Adrenal gland (tissue), 12 donors: Measurements from ENCODE around the gene ARHGAP6. TPM values are rescaled to one million over a fixed set of nuclear protein-coding genes. Genes with fewer than 3 reads are reported as not detected.

Experiments
- DNase-seq, 7 donors: peaks; one replicate each; pipeline ENCODE4 v3.0.0-alpha.2; 2019 to 2020
- H3K27ac ChIP-seq, 5 donors: fragments of 200-600 bp; sonication (generic) in 4 of 5; 1 replicate in 3 of 5; 2 replicates in 2 of 5; pipeline versions ENCODE4 v1.5.1 to v1.8.0; 2016 to 2020; ENCODE audit warnings: mild to moderate bottlenecking in 1 of 5
- H3K27me3 ChIP-seq: fragments of 200-600 bp; 2 replicates; pipeline ENCODE4 v1.8.0; 2021
- H3K36me3 ChIP-seq, 2 donors: fragments of 200-600 bp; replicated peaks in 1 of 2; 1 replicate in 1 of 2; 2 replicates in 1 of 2; pipeline versions ENCODE4 v1.5.1 to v1.8.0; 2018 to 2022
- H3K4me1 ChIP-seq, 2 donors: fragments of 200-600 bp; replicated peaks in 1 of 2; 1 replicate in 1 of 2; 2 replicates in 1 of 2; pipeline versions ENCODE4 v1.5.1 to v1.8.0; 2018 to 2021
- H3K4me3 ChIP-seq, 4 donors: fragments of 200-600 bp; sonication (generic) in 3 of 4; one replicate each; pipeline ENCODE4 v1.5.1; 2016 to 2018
- H3K9me3 ChIP-seq, 3 donors: fragments of 200-600 bp; sonication (generic) in 1 of 3; replicated peaks in 1 of 3; 1 replicate in 2 of 3; 2 replicates in 1 of 3; pipeline versions ENCODE4 v1.5.1 to v1.8.0; 2016 to 2021
- CTCF ChIP-seq, 6 experiments: fragments of 450-650 bp in 4 of 6; fragments of 200-600 bp in 2 of 6; sonication (generic) in 1 of 6; IDR thresholded peaks; 1 replicate in 5 of 6; 2 replicates in 1 of 6; pipeline versions ENCODE4 v1.5.1 to v1.8.0; 2016 to 2021; ENCODE audit warnings: antibody characterized with exemption in 6 of 6, mild to moderate bottlenecking in 2 of 6, moderate library complexity in 1 of 6
- POLR2A ChIP-seq, 2 donors: fragments of 450-650 bp; IDR thresholded peaks; one replicate each; pipeline ENCODE4 v1.6.1; 2017; ENCODE audit warnings: antibody characterized with exemption in 2 of 2, mild to moderate bottlenecking in 2 of 2, moderate library complexity in 1 of 2
- WGBS, 4 donors: extraction: QIAGEN DNeasy Blood & Tissue Kit in 2 of 4; methylation state at CpG; one replicate each; pipeline versions ENCODE4 v1.1.5 to v1.1.7; 2013 to 2017; 5-methylcytosine and 5-hydroxymethylcytosine counted together
- intact Hi-C, 2 donors: fragments of 100-400 bp; cut with DNase I; formaldehyde crosslinking; loops; one replicate each; pipeline versions ENCODE4 v1.14.1 to v1.15.0; 2022 to 2023
- polyA plus RNA-seq, 3 donors: library from polyadenylated mRNA; stranded (reverse); fragments of 200-250 nt in 2 of 3; fragments of 350-450 nt in 1 of 3; fragmentation: Illumina TruSeq in 1 of 3; extraction: RNeasy Lipid Tissue Mini Kit (QIAGEN cat#74804) in 1 of 3; gene quantifications; one replicate each; pipeline ENCODE4 v1.2.3, GENCODE V29; 2013 to 2014
- total RNA-seq, 9 donors: library from RNA; depleted of rRNA in 4 of 9; stranded (reverse); fragments of >200 nt in 4 of 9; fragments of 120-200 nt in 1 of 9; fragmentation: NEBNext Ultra II Directional in 1 of 9; extraction: Animal tissue kit (Norgen Biotek cat#: 25700) in 1 of 9; gene quantifications; one replicate each; pipeline versions ENCODE4 v1.1.0 to v1.2.4, GENCODE V29; 2013 to 2023
- donor health status: healthy with polysubstance abuse.
- donor health status: Bipolar disorder and iron deficiency.
- donor health status: DM: yes; HTN: yes; CAD: no.
- donor health status: DM: no; HTN: no; CAD: no.
- donor health status: DM: no; HTN: no; CAD: no.
- donor health status: DM: yes; HTN: yes; CAD: no.

Gene ARHGAP6
- total and polyA plus RNA-seq, 12 donors, result 0.78 to 4.2 (median 2.7) TPM

GRCh38 chrX:11298600-11298999, 367.1 kb downstream of the ARHGAP6 start:
- Histone ChIP-seq H3K4me1 (no peaks in the 10 kb centered on the region), H3K4me3 (no peak overlapping the region), H3K27me3 (no peaks in the 10 kb centered on the region), H3K36me3 (no peaks in the 10 kb centered on the region), H3K27ac (no peak overlapping the region), H3K9me3 (no peaks in the 10 kb centered on the region)
- no peak for DNase-seq
- TF ChIP-seq POLR2A (IDR thresholded peaks at IDR 0.05) (no peak), CTCF (IDR thresholded peaks at IDR 0.05) (no peak)
- WGBS, 4 donors, result 60 to 90% (median 86%) methylated on average over 1 to 9 of the region's 9 CpGs
- intact Hi-C loops, result no loop called here

- Histone ChIP-seq H3K27me3 (peaks cover 4% of the 10 kb centered on the region), H3K4me1 (no peaks in the 10 kb centered on the region), H3K9me3 (no peaks in the 10 kb centered on the region), H3K4me3 (no peak overlapping the region), H3K27ac (no peak overlapping the region), H3K36me3 (no peaks in the 10 kb centered on the region)
- 59 to 68% (median 61%) methylated on average over 5 of the region's 5 CpGs for WGBS, 4 donors
- DNase-seq, result no peak
- intact Hi-C loops, result no loop called here
- TF ChIP-seq POLR2A (IDR thresholded peaks at IDR 0.05) (no peak), CTCF (IDR thresholded peaks at IDR 0.05) (no peak)
Measured at GRCh38 chrX:11296051-11296450, 369.7 kb downstream of the ARHGAP6 start.

GRCh38 chrX:11293113-11293512, 372.6 kb downstream of the ARHGAP6 start, which contains the start of gene AMELX:
Gene AMELX (plus strand): TSS chrX:11293413. CDS start chrX:11294789, 1,376 bp downstream.
- peaks cover 7% of the 10 kb centered on the region for H3K27me3 ChIP-seq
- H3K9me3 ChIP-seq, result no peaks in the 10 kb centered on the region
- no peak within 1 kb of the TSS for H3K27ac ChIP-seq
- TF ChIP-seq POLR2A (IDR thresholded peaks at IDR 0.05) (no peak), CTCF (IDR thresholded peaks at IDR 0.05) (no peak)
- no peak for DNase-seq
- intact Hi-C loops, result no loop called here
- WGBS, 4 donors, result 55 to 82% (median 68%) methylated on average over 2 of the region's 2 CpGs
- no peaks in the 10 kb centered on the region for H3K4me1 ChIP-seq
- H3K36me3 ChIP-seq, result no peaks in the 10 kb centered on the region
- no peak within 1 kb of the TSS for H3K4me3 ChIP-seq

GRCh38 chrX:11290416-11291102, 375.2 kb downstream of the ARHGAP6 start:
- DNase-seq, result no peak
- 62 to 80% (median 72%) methylated on average over 8 of the region's 8 CpGs for WGBS, 4 donors
- intact Hi-C loops, result no loop called here
- no peak overlapping the region for H3K4me3 ChIP-seq
- H3K36me3 ChIP-seq, result no peaks in the 10 kb centered on the region
- no peak overlapping the region for H3K27ac ChIP-seq
- H3K4me1 ChIP-seq, result no peaks in the 10 kb centered on the region
- TF ChIP-seq CTCF (IDR thresholded peaks at IDR 0.05) (no peak), POLR2A (IDR thresholded peaks at IDR 0.05) (no peak)
- peaks cover 7% of the 10 kb centered on the region for H3K27me3 ChIP-seq
- no peaks in the 10 kb centered on the region for H3K9me3 ChIP-seq
